GM04503 (cell line): ENCODE measurements around the gene MAGI1.

Experiments
- DNase-seq: peaks from one replicate; pipeline ENCODE4 v3.0.0-alpha.2; 2012; ENCODE audit warnings: low read depth

MAGI1 gene

GRCh38 chr3:65666448-65667091, 372.1 kb downstream of the MAGI1 start:
- no peak for DNase-seq

- no peak for DNase-seq
Measured at GRCh38 chr3:65665915-65666314, 372.8 kb downstream of the MAGI1 start.

GRCh38 chr3:65664931-65665330, 373.8 kb downstream of the MAGI1 start:
- DNase-seq: no peak

GRCh38 chr3:65664446-65664845, 374.3 kb downstream of the MAGI1 start:
- DNase-seq: no peak

- DNase-seq: no peak
Measured at GRCh38 chr3:65662095-65662494, 376.6 kb downstream of the MAGI1 start.

GRCh38 chr3:65660000-65660598, 378.6 kb downstream of the MAGI1 start:
- DNase-seq: no peak

- DNase-seq: no peak
Measured at GRCh38 chr3:65659396-65659795, 379.3 kb downstream of the MAGI1 start.

- DNase-seq: no peak
Measured at GRCh38 chr3:65658401-65658800, 380.3 kb downstream of the MAGI1 start.

- no peak for DNase-seq
Measured at GRCh38 chr3:65655061-65655460, 383.7 kb downstream of the MAGI1 start.

- no peak for DNase-seq
Measured at GRCh38 chr3:65653731-65654130, 385.0 kb downstream of the MAGI1 start.

- DNase-seq: no peak
Measured at GRCh38 chr3:65650247-65650646, 388.5 kb downstream of the MAGI1 start.

GRCh38 chr3:65647369-65647768, 391.3 kb downstream of the MAGI1 start:
- DNase-seq: no peak

- no peak for DNase-seq
Measured at GRCh38 chr3:65642883-65643282, 395.8 kb downstream of the MAGI1 start.

- no peak for DNase-seq
Measured at GRCh38 chr3:65641777-65642176, 396.9 kb downstream of the MAGI1 start.

GRCh38 chr3:65641045-65641444, 397.7 kb downstream of the MAGI1 start:
- DNase-seq: no peak

GRCh38 chr3:65639444-65639843, 399.3 kb downstream of the MAGI1 start:
- DNase-seq: no peak

GRCh38 chr3:65638301-65638700, 400.4 kb downstream of the MAGI1 start:
- DNase-seq: no peak

GRCh38 chr3:65636326-65636725, 402.4 kb downstream of the MAGI1 start:
- no peak for DNase-seq

- DNase-seq: no peak
Measured at GRCh38 chr3:65635657-65636056, 403.1 kb downstream of the MAGI1 start.

- DNase-seq: no peak
Measured at GRCh38 chr3:65633018-65633638, 405.6 kb downstream of the MAGI1 start.

GRCh38 chr3:65632414-65632813, 406.3 kb downstream of the MAGI1 start:
- DNase-seq: no peak

GRCh38 chr3:65628978-65629377, 409.7 kb downstream of the MAGI1 start:
- no peak for DNase-seq

- no peak for DNase-seq
Measured at GRCh38 chr3:65627062-65627461, 411.7 kb downstream of the MAGI1 start.

- DNase-seq: no peak
Measured at GRCh38 chr3:65625305-65625704, 413.4 kb downstream of the MAGI1 start.
